ENCODE results near the gene MEGF11.

GRCh38 chr15:65863106-65863505 lies 390.4 kb downstream of the MEGF11 start:
- TF ChIP-seq POLR2A (IDR thresholded peaks at IDR 0.05) (no peak), CTCF (IDR thresholded peaks at IDR 0.05) (no peak)
